Subcutaneous abdominal adipose tissue (tissue), 5 donors: ENCODE data around the gene PHC2.

Experiments
- H3K27ac ChIP-seq: one replicate; pipeline ENCODE4 v1.7.0; 2013; ENCODE audit warnings: low read depth, mild to moderate bottlenecking, inconsistent platforms, low read length, moderate library complexity
- H3K27me3 ChIP-seq, 5 donors: one replicate each; pipeline ENCODE4 v1.7.0; 2013; ENCODE audit warnings: low read length in 5 of 5, inconsistent platforms in 1 of 5; ENCODE audit not compliant: control insufficient read depth in 5 of 5, insufficient read depth in 4 of 5
- H3K36me3 ChIP-seq, 5 donors: one replicate each; pipeline ENCODE4 v1.7.0; 2013; ENCODE audit warnings: low read length in 5 of 5; ENCODE audit not compliant: control insufficient read depth in 5 of 5, insufficient read depth in 5 of 5
- H3K4me1 ChIP-seq, 5 donors: one replicate each; pipeline ENCODE4 v1.7.0; 2013; ENCODE audit warnings: low read length in 5 of 5, mild to moderate bottlenecking in 3 of 5, moderate library complexity in 1 of 5; ENCODE audit not compliant: control insufficient read depth in 5 of 5, insufficient read depth in 5 of 5
- H3K4me3 ChIP-seq, 5 donors: one replicate each; pipeline ENCODE4 v1.7.0; 2013; ENCODE audit warnings: low read length in 5 of 5, low read depth in 1 of 5
- H3K9ac ChIP-seq, 5 donors: one replicate each; pipeline ENCODE4 v1.7.0; 2013; ENCODE audit warnings: low read length in 5 of 5, mild to moderate bottlenecking in 4 of 5, moderate library complexity in 3 of 5
- H3K9me3 ChIP-seq, 5 donors: one replicate each; pipeline ENCODE4 v1.7.0; 2013; ENCODE audit warnings: low read length in 5 of 5; ENCODE audit not compliant: control insufficient read depth in 5 of 5
- donor health status: healthy.
- donor health status: healthy.
- donor health status: healthy.
- donor health status: healthy.
- donor health status: healthy.

PHC2 gene

DNA sequence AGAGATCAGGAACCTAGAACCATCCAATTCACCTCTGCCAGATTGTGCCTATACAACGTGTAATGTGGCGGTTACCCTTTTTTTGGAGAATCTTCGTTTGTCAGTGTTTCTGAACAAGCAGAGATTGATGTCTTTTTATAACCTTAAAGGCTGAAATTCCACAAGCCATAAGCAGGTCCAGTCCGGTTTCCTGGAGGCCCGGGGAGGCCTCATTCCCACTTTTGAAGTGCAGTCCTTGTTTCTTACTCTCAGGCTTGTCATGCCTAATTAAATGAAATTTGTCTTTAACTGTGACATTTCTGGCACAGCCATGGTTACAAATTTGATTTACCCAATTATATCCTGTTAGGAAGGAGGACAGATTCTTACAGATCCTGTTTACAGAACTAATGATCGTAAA is 146.8 kb downstream of the PHC2 start:
- Histone ChIP-seq H3K4me1 (peaks cover 0 to 13% (median 0%) of the 10 kb centered on the region in 5 donors), H3K27me3 (no peaks in the 10 kb centered on the region), H3K9ac (peak overlapping the region in 1 of 5 donors; percentile 20), H3K4me3 (no peak overlapping the region), H3K9me3 (no peaks in the 10 kb centered on the region), H3K27ac (no peak overlapping the region), H3K36me3 (peaks cover 0 to 71% (median 48%) of the 10 kb centered on the region in 5 donors)

DNA sequence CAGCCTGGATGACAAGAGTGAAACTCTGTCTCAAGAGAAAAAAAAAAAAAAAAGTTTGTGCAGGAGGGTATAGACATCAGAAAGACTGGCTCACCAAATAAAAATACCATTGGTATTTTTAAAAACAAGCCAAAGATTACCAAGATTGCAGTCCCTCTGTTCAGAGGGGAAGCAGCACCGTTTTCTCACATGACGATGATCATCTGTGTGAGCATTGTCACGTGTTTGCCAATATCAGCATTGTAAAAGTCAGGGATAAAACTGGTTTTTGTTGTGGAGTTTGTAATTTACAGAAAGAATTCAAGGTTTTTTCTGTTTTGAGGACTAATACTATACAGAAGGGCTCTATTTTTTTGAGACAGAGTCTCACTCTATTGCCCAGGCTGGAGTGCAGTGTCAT is 148.1 kb downstream of the PHC2 start:
- no peaks in the 10 kb centered on the region for H3K27me3 ChIP-seq
- H3K27ac ChIP-seq = no peak overlapping the region
- peaks cover 7 to 69% (median 53%) of the 10 kb centered on the region in 5 donors for H3K36me3 ChIP-seq
- H3K4me1 ChIP-seq = peaks cover 0 to 13% (median 0%) of the 10 kb centered on the region in 5 donors
- H3K4me3 ChIP-seq = no peak overlapping the region
- no peaks in the 10 kb centered on the region for H3K9me3 ChIP-seq
- no peak overlapping the region for H3K9ac ChIP-seq

DNA sequence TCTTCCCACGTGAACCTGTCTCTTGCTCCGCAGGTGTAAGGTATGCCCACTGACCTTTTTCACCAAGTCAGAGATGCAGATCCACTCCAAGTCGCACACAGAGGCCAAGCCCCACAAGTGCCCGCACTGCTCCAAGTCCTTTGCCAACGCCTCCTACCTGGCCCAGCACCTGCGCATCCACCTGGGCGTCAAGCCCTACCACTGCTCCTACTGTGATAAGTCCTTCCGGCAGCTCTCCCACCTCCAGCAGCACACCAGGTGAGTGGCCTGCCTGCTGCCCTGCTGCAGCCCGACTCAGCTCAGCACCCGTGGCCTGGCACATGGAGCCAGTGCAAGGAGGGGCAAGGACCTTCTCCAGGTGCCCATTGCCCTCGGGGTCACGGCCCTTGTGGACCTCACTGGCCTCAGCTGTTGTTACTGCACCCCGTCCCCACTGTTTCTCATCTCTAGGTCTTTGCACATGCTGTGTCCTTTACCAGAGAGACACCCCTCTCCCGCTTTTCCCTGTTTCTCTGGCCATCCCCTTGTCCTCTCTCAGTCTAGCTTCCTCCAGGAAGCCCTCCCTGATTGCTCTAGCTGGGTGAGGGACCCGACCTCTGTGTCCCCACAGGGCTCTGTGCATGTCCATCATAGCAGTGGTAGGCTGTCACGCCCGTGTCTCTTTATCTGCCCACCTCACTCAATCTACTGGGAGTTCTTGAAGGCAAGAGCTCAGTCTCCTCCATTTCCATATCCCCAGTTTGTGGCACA is 149.2 kb downstream of the PHC2 start:
- Histone ChIP-seq H3K9ac (no peak overlapping the region), H3K4me1 (peaks cover 0 to 5% (median 0%) of the 10 kb centered on the region in 5 donors), H3K27ac (no peak overlapping the region), H3K36me3 (peaks cover 7 to 74% (median 59%) of the 10 kb centered on the region in 5 donors), H3K27me3 (no peaks in the 10 kb centered on the region), H3K9me3 (no peaks in the 10 kb centered on the region), H3K4me3 (no peak overlapping the region)

DNA sequence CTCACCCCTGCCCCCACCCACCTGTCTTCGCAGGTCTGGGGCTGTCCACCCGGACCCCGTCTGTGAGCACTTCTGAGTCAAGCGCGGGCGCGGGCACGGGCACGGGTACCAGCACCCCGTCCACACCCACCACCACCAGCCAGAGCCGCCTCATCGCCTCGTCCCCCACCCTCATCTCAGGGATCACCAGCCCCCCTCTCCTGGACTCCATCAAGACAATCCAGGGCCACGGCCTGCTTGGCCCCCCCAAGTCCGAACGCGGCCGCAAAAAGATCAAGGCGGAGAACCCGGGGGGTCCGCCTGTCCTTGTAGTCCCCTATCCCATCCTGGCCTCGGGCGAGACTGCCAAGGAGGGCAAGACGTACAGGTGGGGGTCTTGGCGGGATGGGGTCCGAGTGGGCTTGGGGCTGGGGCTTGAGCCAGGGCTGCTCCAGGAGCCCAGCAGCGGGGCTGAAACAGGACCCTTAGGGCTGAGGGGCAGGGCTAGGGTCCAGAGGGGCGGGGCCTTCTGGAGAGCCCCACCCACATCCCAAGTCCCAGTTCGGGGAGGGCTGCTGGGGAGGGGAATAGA is 150.7 kb downstream of the PHC2 start:
- Histone ChIP-seq H3K27me3 (no peaks in the 10 kb centered on the region), H3K9ac (no peak overlapping the region), H3K4me3 (no peak overlapping the region), H3K27ac (no peak overlapping the region), H3K9me3 (no peaks in the 10 kb centered on the region), H3K36me3 (peaks cover 7 to 82% (median 59%) of the 10 kb centered on the region in 5 donors), H3K4me1 (no peaks in the 10 kb centered on the region)

DNA sequence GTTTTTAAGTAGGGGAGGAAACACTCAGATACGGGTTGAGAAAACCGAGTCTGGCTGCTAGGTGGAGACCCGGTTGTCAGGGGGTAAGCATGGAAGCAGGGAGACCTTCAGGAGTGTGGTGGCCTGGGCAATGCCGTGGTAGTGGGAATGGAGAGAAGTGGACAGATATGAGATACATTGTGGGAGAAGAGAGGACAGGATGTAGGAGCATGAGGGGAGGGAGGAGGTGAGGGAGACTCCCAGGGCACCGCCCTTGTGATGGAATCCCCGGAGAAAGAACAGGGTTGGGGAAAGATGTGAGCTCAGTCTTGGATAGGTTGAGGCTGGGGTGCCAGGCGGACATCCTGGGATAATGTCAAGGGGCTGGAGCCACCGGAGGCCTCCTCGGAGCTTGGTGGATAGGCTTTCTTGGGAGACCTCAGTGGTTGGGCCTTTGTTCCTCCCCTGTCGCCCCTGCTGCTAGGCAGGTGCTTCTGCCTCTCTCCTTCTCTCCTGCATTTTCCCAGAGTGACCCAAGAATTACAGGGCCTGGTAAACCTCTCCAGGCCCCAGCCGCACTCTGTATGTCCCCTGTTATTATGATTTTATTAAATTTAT is 153.3 kb downstream of the PHC2 start:
- no peaks in the 10 kb centered on the region for H3K9me3 ChIP-seq
- peaks cover 0 to 11% (median under 1%) of the 10 kb centered on the region in 5 donors for H3K4me1 ChIP-seq
- peaks cover 7 to 68% (median 48%) of the 10 kb centered on the region in 5 donors for H3K36me3 ChIP-seq
- no peak overlapping the region for H3K9ac ChIP-seq
- H3K27me3 ChIP-seq = no peaks in the 10 kb centered on the region
- H3K4me3 ChIP-seq = no peak overlapping the region
- H3K27ac ChIP-seq = no peak overlapping the region

DNA sequence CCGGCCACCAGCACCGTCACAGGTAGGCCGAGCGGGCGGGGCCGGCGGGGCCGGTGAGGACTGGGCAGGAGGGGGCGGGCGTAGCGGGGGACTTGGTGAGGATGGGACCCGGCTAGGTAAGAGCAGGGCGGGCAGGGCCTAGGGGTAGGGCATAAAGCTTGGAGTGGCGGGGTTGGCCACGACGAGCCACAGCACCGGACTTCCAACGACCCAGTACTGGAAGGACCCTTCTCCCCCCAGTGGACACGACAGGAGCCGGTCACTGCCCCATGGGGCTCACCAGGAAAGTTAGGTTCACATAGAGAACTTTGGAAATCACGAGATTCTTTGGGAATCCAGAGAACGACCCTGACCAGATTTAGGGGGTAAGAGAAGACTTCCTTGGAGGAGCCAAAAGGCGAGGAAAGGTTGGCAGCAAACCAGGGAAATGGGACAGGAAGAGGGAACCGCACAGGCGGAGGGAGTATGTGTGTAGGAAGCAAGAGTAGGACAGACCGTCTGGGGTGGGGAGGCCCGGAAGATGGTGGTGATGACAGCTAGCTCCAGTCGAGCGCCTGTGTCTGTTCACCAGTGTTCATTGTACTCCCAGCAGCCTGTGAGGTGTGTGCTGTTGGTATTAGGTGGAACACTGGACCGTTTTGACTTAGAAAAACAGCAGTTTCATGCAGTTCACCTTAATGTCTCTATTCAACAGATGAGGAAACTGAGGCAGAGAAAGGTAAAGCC is 154.2 kb downstream of the PHC2 start:
- Histone ChIP-seq H3K9me3 (no peaks in the 10 kb centered on the region), H3K27ac (no peak overlapping the region), H3K4me3 (no peak overlapping the region), H3K4me1 (peaks cover 0 to 20% (median 8%) of the 10 kb centered on the region in 5 donors), H3K36me3 (peaks cover 7 to 61% (median 42%) of the 10 kb centered on the region in 5 donors), H3K27me3 (no peaks in the 10 kb centered on the region), H3K9ac (no peak overlapping the region)

DNA sequence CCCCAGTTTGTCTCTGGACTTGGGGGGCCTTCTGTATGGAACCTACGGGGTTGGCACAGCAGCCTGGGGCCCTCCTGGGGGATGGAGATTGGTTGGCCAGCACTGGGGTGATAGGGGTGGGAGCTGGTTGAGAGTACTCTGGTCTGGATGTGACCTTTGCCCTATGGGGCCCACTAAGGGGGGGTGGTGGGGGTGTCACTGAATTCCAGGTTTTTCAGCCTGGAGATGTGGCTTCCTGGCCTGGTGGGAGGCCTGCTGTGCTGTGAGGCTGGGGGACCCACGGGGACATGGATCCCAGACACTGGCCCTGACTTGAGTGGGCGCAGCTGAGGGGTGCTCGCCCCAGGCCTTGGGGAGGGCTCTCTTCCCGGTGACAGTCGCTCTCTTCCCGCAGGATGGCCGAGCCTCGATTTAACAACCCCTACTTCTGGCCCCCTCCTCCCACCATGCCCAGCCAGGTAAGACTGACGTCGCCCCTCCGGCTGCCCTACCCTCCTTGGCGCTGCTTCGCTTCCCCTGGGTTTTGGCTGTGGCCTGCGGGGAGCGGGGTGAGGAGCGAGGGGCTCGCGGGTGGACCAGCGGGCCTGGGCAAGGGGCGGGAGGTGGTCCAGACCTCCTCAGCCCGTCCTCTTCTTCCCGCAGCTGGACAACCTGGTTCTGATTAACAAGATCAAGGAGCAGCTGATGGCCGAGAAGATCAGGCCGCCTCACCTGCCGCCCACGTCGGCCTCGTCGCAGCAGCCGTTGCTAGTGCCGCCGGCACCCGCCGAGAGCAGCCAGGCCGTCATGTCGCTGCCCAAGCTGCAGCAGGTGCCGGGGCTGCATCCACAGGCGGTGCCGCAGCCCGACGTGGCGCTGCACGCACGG is 155.0 kb downstream of the PHC2 start:
- Histone ChIP-seq H3K36me3 (peaks cover 7 to 57% (median 34%) of the 10 kb centered on the region in 5 donors), H3K4me3 (no peak overlapping the region), H3K27me3 (no peaks in the 10 kb centered on the region), H3K9me3 (no peaks in the 10 kb centered on the region), H3K4me1 (peaks cover 0 to 22% (median 13%) of the 10 kb centered on the region in 5 donors), H3K9ac (no peak overlapping the region), H3K27ac (no peak overlapping the region)

DNA sequence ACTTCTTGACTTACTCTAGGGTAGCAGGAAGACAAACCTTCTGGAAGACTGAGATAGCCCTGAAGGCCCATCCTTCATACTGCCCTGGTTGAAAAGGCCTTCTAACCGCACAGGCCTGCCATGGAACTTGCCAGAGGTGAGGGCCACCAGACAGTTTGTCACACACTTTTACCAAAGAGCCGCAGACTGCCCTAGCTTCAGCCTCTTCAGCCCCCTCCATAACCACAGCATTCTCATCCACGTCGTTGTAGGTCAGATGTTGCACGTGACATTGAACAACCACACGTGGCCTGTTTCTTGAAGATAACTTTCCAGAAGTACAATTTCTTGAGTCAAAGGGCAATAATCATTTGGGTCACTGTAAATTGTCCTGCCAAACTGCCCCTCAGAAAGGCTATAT is 155.7 kb downstream of the PHC2 start:
- H3K9ac ChIP-seq = no peak overlapping the region
- peaks cover 0 to 24% (median 13%) of the 10 kb centered on the region in 5 donors for H3K4me1 ChIP-seq
- no peaks in the 10 kb centered on the region for H3K27me3 ChIP-seq
- no peak overlapping the region for H3K4me3 ChIP-seq
- no peak overlapping the region for H3K27ac ChIP-seq
- H3K36me3 ChIP-seq = peaks cover 7 to 56% (median 34%) of the 10 kb centered on the region in 5 donors
- H3K9me3 ChIP-seq = no peaks in the 10 kb centered on the region

DNA sequence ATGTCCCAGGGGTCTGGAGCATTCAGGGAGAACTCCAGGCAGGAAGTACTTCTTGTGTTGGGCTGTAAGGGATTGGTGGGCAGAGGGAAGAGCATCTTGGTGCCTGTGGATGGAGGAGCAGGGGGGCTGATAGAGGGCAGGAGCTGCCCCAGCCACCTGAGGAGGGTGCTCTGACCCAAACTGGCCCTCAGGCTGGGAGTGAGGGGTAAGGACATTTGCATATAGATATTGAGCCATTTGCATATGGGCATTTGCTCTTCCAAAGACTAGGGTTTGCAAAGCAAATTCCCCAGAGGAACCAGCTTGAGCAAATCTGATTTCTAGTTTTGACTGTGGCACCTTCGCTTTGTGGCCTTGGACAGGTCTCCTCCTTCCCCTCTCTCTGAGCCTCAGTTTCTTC is 156.4 kb downstream of the PHC2 start:
- Histone ChIP-seq H3K27me3 (no peaks in the 10 kb centered on the region), H3K4me1 (peaks cover 0 to 24% (median 13%) of the 10 kb centered on the region in 5 donors), H3K9me3 (no peaks in the 10 kb centered on the region), H3K27ac (no peak overlapping the region), H3K36me3 (peaks cover 7 to 54% (median 34%) of the 10 kb centered on the region in 5 donors), H3K4me3 (no peak overlapping the region), H3K9ac (peak overlapping the region in 1 of 5 donors; percentile 38)
